Amniotic epithelial cell (primary cell): ENCODE results near the gene SULT1B1.

ENCODE experiments used
- DNase-seq: peaks from one replicate; pipeline ENCODE4 v3.0.0-alpha.2; 2010; ENCODE audit warnings: low read depth

The SULT1B1 gene

DNA sequence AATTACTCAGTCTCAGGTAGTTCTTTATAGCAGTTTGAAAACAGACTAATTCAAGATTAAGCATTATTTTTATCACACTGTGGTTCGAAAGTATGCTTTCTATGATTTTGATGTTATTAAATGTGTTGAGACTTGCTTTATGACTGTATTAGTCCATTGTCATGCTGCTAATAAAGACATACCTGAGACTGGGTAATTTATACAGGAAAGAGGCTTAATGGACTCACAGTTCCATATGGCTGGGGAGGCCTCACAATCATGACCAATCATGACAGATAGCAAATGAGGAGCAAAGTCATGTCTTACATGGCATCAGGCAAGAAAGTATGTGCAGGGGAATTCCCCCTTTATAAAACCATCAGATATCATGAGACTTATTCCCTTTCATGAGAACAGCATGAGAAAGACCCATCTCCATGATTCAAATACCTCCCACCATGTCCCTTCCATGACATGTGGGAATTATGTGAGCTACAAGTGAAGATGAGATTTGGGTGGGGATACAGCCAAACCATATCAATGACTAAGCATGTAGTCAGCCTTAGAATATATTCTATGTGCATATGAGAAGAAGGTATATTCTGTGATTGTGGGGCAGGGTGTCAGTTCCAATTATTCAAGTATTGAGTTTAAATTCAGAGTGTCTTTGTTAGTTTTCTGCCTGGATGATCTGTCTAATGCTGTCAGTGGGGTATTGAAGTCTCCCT lies 62.7 kb downstream of the SULT1B1 start:
- DNase-seq: no peak

DNA sequence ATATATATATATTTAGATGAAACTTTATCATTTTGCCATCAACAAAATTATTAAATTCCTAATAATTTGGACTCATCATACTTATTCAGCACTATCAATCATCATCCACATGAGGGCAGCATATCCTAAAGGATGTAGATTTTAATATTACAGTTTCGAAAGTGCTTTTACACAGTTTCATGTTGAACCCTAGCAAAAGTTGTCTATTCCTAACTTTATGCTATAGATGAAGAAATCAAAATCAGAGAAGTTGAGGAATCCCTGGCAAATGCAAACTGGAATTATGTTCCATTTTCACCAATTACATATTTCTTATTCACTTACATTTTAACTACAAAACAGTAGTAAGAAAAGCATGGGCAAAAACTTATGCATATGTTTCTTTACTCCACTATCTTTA lies 70.8 kb downstream of the SULT1B1 start:
- DNase-seq: peak; percentile 29

DNA sequence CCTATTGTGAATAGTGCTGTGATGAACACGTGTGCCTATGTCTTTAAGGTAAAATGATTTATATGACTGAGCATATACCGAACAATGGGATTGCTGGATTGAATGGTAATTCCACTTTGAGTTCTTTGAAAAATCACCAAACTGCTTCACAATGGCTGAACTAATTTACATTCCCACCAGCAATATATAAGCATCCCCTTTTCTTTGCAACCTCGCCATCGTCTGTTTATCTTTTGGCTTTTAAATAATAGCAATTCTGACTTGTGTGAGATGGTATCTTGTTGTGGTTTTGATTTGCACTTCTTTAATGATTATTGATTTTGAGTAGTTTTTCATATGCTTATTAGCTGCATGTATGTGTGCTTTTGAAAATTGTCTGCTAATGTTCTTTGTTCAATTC lies 75.6 kb downstream of the SULT1B1 start:
- DNase-seq: no peak
